ENCODE measurements around the gene CEP128.

GRCh38 chr14:80627745-80628144 is 313.8 kb downstream of the CEP128 start:
- TF ChIP-seq YY1 (IDR thresholded peaks at IDR 0.05; ENCODE audit: insufficient read depth, insufficient read length) (no peak), SUZ12 (IDR thresholded peaks at IDR 0.05; ENCODE audit: extremely low read depth, insufficient read depth, insufficient read length) (no peak), ZNF274 (IDR thresholded peaks at IDR 0.05; ENCODE audit: low read depth, low read length) (no peak)
